Adrenal gland (tissue), 5 donors: ENCODE measurements around the gene PLA2R1.
A peak's percentile ranks its signal among the peaks of the same experiment; 100 is the strongest.

Source experiments
- POLR2A ChIP-seq, 2 donors: fragments of 450-650 bp; IDR thresholded peaks; one replicate each; pipeline ENCODE4 v1.6.1; 2017; ENCODE audit warnings: antibody characterized with exemption in 2 of 2, mild to moderate bottlenecking in 2 of 2, moderate library complexity in 1 of 2
- TF ChIP-seq, protein P1 (sequence below), 6 experiments: fragments of 450-650 bp in 4 of 6; fragments of 200-600 bp in 2 of 6; sonication (generic) in 1 of 6; IDR thresholded peaks; 1 replicate in 5 of 6; 2 replicates in 1 of 6; pipeline versions ENCODE4 v1.5.1 to v1.8.0; 2016 to 2021; ENCODE audit warnings: antibody characterized with exemption in 6 of 6, mild to moderate bottlenecking in 2 of 6, moderate library complexity in 1 of 6
- donor health status: DM: no; HTN: no; CAD: no.

DNA sequence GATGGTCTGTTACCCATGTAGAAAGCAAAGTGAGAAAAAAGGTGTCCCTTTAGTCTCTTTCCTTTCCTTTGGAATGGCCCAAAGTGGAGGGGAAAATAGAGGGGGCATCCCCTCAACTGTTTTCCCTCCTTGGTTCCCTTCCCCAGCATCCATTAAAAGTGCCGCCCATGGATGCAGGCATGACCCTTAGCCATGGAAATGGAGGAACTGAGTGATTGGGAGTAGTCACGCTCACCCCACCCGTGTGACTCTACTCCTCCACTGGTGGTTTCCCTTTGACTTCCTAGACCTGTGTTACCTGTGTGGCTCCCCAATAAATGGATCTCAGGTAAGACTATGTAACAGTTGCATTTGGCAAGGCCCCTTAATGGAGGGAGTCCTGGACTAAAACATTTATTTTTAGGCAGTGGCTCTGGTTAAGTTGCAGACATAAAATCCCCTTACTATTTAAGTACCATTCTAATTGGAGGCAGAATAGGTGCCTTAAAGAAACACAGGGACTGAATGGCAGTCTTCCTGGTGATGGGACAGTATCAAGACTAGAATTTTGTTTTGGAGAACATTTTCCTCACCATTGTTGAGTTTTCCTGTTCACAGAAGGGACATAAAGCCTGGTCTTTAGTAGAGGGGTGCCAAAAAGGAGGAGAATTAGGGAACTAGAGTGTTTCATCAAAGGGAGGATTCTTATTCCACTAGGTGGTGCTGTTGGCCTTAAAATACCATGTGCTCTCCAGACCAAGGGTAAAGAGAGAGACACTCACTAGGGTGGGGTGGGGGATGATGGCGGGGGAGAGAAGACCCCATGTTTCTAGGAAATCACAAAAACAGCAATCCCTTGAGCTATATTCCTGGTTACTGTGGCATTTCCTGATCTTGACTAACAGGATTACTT, 25.7 kb upstream of the PLA2R1 start:
- TF ChIP-seq, protein P1, sequence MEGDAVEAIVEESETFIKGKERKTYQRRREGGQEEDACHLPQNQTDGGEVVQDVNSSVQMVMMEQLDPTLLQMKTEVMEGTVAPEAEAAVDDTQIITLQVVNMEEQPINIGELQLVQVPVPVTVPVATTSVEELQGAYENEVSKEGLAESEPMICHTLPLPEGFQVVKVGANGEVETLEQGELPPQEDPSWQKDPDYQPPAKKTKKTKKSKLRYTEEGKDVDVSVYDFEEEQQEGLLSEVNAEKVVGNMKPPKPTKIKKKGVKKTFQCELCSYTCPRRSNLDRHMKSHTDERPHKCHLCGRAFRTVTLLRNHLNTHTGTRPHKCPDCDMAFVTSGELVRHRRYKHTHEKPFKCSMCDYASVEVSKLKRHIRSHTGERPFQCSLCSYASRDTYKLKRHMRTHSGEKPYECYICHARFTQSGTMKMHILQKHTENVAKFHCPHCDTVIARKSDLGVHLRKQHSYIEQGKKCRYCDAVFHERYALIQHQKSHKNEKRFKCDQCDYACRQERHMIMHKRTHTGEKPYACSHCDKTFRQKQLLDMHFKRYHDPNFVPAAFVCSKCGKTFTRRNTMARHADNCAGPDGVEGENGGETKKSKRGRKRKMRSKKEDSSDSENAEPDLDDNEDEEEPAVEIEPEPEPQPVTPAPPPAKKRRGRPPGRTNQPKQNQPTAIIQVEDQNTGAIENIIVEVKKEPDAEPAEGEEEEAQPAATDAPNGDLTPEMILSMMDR (IDR thresholded peaks at IDR 0.05) = peak in 1 of 6 experiments; percentile 11
- TF ChIP-seq POLR2A (IDR thresholded peaks at IDR 0.05) = no peak
